ENCODE data around the gene BRD9. TPM values are rescaled to one million over a fixed set of nuclear protein-coding genes. Genes with fewer than 3 reads are reported as not detected.
A peak's percentile ranks its signal among the peaks of the same experiment; 100 is the strongest.

Gene BRD9
- total RNA-seq, 2 donors from 2014 or later, result 26.8 to 39.3 TPM

DNA sequence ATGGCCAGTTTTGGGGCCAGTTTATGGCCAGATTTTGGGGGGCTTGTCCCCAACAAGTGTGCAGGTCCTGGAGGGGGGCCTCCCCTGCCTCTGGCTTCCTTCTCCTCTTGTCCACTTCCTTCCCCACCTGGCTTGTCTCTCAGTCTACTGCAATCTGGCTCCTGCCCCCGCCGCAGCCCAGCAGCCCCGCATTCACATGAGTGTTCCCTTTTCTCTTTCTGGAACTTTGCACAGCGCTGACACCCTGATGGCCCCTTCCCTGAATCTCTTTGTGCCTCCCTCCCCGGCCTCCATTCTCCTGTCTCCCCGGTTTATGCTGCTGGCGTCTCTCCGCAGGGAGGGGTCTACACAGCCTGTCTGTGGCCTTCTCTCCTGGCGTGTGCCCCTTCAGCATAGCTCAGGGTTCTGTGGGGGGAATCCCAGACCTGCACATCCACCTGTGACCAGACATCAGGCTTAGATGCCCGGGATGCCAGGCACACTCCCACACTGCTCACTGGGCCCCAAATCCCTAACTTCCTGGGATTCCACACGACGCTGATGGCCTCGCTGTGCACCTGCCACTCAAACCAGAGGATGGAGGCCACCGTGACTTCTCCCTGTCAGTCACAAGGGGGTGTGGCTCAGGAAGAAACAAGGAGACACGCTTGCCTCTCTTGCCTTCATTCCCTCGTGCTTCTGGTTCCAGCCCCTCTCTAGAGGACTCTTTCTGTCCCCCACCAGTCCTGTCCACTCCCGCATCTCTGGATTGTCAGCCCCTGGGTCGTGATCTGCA is 17.6 kb upstream of the BRD9 start:
- no peak for ATAC-seq

DNA sequence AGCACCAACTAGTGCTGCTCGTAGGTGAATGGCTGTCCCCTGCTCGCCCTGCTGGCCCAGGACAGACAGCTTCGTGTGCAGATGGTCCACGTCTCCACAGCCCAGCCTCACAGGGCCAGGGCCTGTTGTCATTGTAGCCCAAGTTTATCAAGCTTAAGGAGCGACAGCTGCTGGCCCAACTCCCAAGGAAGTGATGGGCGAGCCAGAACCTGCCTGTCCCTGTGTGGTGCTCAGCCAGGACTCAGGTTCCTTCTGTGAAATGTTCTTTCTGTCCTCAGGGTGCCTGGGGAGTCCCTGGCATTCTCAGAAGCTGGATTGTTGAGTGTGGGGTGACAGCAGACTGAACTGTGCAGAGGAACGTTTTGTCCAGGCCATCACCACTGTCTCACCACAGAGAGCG is 16.5 kb upstream of the BRD9 start:
- intact Hi-C loops (cut with DNase I), result loop anchor here in 1 of 2 donors (5.0 kb wide), 1 partner anchor 237 kb away; no protein-coding TSS in a partner anchor
- ATAC-seq (no peak), DNase-seq (no peak)

More for the DNA sequence above, 17.6 kb upstream of the BRD9 start:
- DNase-seq, result no peak
- intact Hi-C loops (cut with DNase I), result loop anchor here in 1 of 2 donors (5.0 kb wide), 1 partner anchor 238 kb away; no protein-coding TSS in a partner anchor

DNA sequence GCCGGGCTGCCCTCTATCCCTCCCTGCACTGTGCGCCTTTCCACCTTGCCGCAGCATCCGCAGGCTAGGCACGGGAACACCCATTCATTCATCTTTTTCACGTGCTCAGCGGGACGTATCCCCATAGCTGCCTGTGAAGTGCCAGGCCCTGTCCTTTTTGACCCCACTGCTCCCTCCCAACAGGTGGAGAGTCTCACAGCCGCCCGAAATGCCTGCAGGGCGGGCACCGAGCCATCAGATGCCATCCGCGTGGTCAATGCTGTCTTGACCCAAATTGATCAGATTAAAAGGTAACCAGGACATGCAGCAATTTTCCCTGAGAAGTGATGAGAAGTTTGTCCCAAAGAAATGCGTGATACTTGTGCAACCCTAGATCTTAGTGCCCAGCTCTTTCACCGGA is 15.6 kb upstream of the BRD9 start:
- DNase-seq, result no peak
- intact Hi-C loops (cut with DNase I), result loop anchor here in 1 of 2 donors (5.0 kb wide), 1 partner anchor 236 kb away; no protein-coding TSS in a partner anchor
- no peak for ATAC-seq

DNA sequence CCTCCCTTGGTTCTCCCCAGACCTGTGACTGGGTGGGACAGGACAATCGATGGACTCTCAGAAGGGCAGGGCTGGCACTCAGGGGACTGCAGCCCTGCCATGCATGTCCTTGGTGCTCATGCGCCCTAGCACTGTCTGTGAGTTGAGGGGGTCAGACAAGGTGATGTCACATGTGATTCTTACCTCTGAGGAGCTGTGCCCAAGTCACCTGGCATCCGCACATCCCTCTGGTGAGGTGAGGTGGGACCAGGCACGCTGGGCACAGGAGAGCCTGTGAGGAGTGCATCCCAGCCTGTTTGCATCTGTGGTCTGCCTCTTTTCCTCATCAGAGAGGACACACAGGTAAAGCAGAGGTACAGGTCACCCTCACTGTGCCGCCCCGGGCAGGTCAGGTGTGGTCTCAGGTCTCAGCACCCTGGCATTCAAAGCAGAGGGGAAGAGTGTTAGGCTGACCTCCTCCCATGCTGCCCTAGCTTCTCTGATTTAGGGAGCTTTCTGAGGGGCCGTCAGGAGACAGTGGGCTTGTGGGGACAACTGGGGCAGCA is 14.8 kb upstream of the BRD9 start:
- DNase-seq (no peak), ATAC-seq (no peak)
- intact Hi-C loops (cut with DNase I), result loop anchor here in 1 of 2 donors (5.0 kb wide), 1 partner anchor 235 kb away; no protein-coding TSS in a partner anchor

DNA sequence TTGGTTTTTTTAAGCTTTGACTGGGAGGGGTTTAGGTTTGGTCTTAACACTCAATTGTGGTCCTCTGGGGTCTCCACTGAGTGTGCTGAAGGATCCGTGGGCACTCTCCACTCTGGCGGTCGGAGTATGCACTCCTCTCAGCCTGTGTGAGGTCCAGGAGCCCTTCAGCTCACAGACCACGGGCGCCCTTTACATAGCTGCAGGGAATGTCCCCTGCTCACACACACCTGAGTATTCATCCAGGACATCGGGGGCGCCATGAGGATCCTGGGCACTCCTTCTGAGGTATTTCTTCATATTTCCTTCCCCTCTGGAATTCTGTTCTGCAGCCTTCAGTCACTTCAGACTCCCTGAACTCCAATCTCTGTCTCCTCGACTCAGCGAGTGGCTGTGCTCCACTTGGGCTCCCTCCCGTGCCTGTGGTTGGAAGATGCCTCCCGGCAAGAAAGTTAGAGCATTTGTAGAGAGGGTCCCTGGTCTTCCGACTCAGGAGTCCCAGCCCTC is 12.6 kb upstream of the BRD9 start:
- ATAC-seq, result no peak
- intact Hi-C loops (cut with DNase I), result loop anchor here in 1 of 2 donors (5.0 kb wide), 1 partner anchor 233 kb away; no protein-coding TSS in a partner anchor

DNA sequence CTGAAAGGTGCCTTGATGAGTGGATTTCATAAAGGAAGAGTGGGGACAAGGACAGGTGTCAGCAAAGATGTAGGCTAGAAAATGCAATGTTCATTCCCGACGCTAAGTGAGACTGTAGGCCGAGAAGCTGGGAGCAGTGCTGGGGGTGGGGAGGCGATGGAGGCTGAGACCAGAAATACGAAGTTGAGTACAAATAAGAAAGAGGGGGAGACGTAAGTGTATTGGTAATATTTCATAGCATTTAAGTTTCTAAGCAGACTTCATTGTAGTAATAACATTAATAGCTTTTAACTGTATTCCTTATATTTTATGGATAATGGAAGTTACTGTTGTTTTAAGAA is 11.1 kb upstream of the BRD9 start:
- intact Hi-C loops (cut with DNase I), result loop anchor here in 1 of 2 donors (5.0 kb wide), 1 partner anchor 231 kb away; no protein-coding TSS in a partner anchor
- ATAC-seq, result no peak

More for the DNA sequence above, 12.6 kb upstream of the BRD9 start:
- DNase-seq, result no peak

DNA sequence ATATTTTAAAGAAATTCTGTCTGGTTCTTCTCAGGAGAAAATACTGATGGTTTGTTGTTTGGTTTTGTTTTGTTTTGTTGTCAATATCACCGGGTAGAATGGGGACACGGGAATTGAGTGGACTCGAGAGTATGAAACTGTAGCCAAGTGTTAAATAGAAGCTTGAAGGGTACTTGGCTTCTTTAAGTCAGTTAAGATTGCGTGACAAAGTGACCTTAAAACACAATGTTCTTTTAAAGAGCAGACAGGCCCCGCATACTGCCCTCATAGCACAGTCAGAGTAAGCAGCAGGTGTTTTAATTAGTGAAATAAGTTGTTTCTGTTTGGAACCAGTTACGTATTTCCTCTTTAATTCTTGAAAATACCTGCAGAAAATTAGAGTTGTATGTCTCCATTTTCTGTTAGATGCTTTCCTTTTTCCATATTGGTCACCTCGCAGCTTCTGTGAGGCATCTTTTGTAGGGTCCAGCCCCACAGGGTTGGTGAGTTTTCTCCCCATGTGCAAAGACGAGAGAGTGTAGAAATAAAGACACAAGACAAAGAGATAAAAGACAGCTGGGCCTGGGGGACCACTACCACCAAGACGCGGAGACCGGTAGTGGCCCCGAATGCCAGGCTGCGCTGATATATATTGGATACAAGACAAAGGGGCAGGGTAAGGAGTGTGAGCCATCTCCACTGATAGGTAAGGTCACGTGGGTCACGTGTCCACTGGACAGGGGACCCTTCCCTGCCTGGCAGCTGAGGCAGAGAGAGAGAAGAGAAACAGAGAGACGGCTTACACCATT is 9.7 kb upstream of the BRD9 start:
- intact Hi-C loops (cut with DNase I), result loop anchor here in 1 of 2 donors (5.0 kb wide), 1 partner anchor 230 kb away; no protein-coding TSS in a partner anchor
- ATAC-seq (no peak), DNase-seq (no peak)

More for the DNA sequence above, 11.1 kb upstream of the BRD9 start:
- no peak for DNase-seq

DNA sequence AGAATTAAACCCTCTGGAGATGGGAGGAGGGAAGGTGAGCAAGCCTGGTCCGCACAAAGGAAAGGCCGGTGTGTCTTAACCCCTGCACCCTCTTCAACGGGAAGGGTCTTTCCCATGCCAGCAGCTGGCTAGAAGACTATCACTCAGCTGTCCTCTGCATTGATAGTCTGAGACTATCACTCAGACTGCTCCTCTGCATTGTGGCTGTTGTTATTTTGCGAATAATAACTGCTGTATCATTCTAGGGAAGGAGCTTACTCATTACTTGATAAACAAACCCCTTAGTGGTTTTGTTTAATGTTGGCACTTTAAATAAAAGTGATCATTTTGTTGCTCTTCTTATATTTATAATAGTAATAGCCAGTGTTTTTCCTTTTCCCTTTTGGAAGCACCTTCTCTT is 8.2 kb upstream of the BRD9 start:
- DNase-seq, result no peak
- ATAC-seq, result no peak
- intact Hi-C loops (cut with DNase I), result loop anchor here in 1 of 2 donors (5.0 kb wide), 1 partner anchor 228 kb away; no protein-coding TSS in a partner anchor

DNA sequence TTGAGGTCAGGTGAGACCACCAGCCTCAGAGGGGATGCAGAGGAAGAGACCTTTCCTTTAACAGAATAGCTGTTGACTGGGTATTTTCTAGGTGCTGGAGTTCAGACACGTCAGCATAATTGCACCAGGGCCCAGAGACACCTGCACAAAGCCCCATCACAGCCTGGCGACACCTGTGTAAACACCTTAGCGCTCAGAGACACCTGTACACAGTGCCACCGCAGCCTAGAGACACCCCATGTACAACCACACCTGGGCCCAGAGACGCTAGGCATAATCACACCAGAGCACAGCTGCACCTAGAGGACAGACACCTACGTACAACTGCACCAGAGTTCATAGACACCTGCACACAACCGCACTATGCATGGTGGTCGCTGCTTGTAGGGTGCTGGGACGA is 1.1 kb upstream of the BRD9 start:
- intact Hi-C loops (cut with DNase I), result no loop called here
- DNase-seq (no peak), ATAC-seq (no peak)

DNA sequence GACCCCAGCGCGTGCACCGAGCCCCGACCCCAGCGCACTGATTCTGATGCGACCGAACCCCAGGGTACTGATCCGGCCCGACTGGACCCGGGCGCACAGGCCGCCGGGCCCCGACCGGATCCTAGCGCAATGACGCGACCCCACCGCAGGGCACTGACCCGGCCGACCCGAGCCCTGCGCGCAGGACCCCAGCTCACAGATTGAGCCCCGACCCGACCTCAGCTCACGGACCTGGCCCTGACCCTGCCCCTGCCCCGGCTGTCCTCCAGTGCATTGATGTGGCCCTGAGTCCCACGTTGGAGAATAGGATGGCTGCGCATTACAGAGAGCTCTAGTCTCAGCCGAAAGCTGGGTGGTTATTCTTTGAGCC is 521 bp upstream of the BRD9 start:
- ATAC-seq, result no peak
- no peak for DNase-seq
- intact Hi-C loops (cut with DNase I), result no loop called here

DNA sequence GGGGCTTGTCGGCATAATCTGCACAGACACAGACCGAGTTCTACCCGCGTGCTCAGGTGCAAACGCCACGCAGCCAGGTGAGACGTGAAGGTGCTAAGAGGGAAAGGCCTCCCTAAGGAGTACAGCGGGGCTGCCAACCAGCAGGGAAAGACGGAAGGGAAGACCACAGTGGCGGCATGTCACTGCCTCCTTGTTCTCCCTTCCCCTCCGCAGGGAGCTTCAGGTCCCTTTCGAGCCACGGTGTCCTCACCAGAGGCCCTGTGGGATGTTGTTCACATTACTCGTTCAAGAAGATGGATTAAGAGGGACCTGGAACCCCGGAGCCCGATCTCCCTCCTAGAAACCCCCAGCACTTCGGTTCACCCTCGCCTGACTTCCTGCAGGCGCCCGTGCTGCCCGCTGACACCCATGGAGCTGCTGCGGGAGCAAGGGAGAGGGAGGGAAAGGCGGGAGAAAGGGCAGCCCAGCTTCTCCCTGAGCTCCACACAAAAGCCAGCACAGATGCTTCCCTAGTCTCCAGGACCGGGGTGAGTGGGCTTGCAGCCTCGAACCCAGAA is 686 bp downstream of the BRD9 start:
- intact Hi-C loops (cut with DNase I), result no loop called here
- ATAC-seq, result peak; percentile 41 to 56

DNA sequence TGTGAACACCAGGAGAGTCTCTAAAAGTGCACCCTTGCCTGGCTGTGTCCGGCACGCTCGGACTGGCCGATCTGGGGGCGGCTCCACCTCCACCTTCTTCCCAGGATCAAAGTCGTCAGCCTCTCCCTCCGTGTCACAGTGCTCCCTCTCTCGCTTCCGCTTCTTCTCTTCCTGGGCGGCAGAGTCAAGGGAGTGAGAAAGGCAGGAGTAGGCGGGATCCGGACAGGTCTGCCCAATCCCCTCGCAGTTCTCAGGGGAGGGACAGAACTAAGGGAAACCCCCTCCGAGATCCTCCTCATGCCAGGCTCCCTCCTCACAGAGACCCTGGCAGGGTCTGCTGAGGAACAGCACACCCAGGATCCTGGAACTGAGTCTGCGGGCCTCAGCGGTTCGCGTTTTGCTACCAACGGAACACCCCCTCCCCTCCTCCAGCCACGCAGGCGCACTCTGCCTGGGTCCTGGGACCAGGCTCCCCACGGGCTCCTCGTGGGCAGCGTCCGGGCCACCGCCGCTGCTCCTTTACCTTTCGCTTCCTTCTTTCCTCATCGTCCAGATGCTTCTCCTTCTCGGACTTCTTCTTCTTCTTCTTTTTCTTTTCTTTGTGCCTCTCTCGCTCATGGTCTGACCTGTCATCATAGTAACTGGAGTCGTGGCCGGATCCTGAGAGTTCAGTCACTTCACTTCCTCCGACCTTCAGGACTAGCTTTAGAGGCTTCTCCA is 1.3 kb downstream of the BRD9 start:
- ATAC-seq, result no peak
- intact Hi-C loops (cut with DNase I), result no loop called here
- no peak for DNase-seq

More for the DNA sequence above, 686 bp downstream of the BRD9 start:
- no peak for DNase-seq

DNA sequence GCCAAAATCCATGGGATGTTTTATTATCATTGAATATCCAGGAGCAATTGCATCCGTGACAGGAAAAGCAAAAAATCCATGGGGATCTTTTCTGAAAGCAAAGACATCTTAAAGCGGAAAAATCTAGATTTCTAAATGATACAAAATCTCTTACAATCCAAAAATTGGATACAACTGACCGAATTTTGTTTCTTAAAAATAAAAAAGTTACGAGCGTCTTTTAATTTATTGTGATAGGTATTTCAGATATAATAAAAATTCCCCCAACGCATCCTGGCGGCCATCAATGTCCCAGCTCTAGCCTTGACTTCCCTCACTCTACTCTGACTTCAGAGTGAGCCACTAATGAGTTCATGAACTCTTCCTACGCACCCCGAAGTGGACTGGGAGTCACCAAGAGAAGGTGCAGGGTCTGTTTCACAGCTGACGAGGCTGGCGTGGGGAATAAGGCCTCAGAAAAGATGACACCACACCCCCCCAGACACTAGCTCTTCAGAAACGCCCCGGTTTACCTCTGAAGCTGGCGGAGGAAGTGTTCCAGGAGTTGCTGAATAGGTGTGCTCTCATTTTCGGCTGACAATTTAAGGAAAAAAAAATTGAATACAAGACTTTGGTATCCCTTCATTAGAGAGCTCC is 3.4 kb downstream of the BRD9 start:
- no peak for ATAC-seq
- DNase-seq, result no peak
- intact Hi-C loops (cut with DNase I), result no loop called here

DNA sequence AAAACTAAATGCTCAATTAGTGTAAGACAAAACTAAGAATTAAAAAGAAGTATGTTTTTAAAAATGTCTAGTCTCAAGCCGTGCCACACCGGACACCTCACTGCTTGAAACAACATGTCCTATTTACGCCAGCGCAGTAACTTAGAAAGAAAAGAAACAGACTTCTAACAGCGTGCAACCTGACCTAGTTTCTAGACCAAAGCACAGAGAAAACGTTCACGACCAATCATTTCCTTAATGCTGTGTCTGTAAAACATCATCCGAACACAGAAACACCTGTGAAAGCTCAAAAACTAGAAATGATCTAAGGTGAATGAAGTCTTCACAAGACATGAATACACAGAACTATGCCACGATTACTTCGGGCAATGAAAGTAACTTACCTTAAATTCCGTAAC is 4.0 kb downstream of the BRD9 start:
- DNase-seq, result no peak
- ATAC-seq, result no peak
- intact Hi-C loops (cut with DNase I), result no loop called here

DNA sequence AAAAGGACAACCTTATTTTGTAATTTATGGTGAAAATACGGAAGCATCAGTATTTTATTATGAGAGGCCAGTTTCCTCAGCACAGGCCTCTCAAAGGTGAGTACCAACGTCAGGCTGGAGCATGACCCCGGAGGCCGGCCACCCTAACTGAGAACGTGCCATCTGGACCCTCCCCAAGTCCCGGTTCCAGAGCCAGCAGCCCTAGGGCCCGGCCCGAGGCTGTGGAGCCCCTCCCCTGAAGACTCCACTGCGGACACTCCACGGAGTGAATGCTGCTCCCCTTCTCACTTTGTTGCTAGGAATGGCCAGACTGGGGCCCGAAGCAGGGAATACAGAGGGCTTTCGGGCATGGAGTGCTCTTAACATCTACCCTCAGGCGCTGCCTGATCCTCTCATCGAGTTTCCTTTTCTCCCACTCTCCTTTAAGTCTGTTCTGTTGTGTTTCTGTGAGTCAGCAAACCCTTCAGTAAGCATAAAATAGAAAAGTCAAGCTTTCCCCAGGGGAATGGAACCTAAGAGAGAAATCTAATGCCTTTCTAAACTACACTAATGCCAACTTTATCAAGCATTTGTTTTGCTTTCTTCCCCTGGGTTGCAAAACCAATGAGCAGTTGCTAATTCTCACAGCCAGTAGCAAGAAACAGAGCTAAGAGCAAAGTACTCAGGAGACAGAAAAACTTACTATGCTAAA is 4.5 kb downstream of the BRD9 start:
- ATAC-seq (no peak), DNase-seq (no peak)
- intact Hi-C loops (cut with DNase I), result no loop called here

DNA sequence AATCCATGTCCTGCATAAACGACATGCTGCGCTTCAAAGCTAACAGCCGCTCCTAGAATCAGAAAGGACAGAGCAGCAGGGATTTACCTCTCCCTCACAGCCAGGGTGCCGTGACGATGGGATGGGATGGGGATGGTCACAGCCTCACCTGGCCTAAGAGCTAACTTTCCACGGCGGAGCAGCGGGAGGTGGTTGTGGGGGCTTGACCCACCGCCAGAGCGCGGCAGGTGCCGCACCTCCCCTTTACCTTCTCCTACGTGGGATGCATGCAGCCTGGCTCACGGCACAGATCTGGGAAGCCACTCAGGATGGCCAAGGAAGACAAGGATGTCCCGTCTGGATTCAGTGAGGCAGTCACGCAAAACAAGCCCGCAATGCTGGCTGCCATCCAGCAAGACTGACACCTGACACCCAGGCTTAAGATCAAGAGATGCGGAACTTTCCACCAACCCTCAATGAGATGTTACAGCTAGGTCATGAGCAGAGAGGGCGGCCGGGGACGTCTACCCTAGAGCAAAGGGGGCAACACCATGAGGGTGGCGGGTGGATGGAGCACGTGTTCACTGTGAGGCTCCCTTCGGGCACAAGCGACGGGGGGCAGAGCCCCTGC is 5.8 kb downstream of the BRD9 start:
- no peak for ATAC-seq
- no peak for DNase-seq
- intact Hi-C loops (cut with DNase I), result no loop called here

DNA sequence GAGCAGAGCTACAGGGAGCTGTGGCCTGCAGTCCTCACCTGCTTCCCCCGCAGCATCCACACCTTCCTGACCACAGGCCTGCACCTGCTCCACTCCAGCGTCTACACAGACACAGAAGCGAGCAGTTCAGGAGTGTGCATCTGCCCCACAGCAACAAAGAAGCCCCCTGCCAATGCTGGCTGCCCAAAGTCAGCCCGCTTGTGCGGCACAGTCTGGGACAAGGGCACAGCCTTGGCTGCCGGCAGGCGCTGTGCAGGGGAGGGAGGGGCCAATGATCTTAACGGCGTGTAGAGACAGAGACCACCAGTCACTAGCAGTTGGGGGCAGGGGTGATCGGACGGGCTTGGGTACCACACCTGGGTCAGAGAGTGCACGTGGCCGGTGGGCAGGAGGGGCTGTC is 6.6 kb downstream of the BRD9 start:
- DNase-seq (no peak), ATAC-seq (peak in 1 of 2 donors; percentile 9)
- intact Hi-C loops (cut with DNase I), result no loop called here
